GM12873 (cell line): ENCODE measurements around the gene SLC26A5.

ENCODE experiments used
- CTCF ChIP-seq: IDR thresholded peaks from 2 replicates; pipeline ENCODE4 v1.5.1; 2012; ENCODE audit warnings: low read depth, mild to moderate bottlenecking, moderate library complexity, low read length, control low read depth; ENCODE audit not compliant: insufficient read depth; ENCODE audit errors: missing control alignments

Gene SLC26A5

DNA sequence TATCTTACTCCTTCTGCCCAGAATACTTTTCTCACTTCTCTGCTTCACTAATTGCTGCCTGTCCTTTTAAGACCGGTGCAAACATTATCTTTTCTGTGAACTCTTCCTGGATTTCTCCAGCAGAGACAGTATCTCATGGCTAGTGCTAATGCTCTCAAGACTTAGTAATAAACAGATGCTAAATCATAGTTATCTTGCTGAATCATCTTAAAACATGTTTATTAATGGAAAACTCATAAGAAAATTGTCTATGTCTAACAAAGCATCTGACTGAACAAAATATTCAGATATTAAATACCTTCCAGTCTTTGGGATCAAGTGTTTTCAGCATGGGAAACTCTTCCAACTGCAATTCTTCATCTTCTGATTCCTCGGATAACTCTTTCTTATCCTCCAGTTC lies 104.5 kb downstream of the SLC26A5 start:
- no peak for TF ChIP-seq CTCF

GRCh38 chr7:103338864-103339263 lies 107.1 kb downstream of the SLC26A5 start:
- no peak for TF ChIP-seq CTCF

- no peak for TF ChIP-seq CTCF
These were observed 109.2 kb downstream of the SLC26A5 start for GRCh38 chr7:103336761-103337160.

DNA sequence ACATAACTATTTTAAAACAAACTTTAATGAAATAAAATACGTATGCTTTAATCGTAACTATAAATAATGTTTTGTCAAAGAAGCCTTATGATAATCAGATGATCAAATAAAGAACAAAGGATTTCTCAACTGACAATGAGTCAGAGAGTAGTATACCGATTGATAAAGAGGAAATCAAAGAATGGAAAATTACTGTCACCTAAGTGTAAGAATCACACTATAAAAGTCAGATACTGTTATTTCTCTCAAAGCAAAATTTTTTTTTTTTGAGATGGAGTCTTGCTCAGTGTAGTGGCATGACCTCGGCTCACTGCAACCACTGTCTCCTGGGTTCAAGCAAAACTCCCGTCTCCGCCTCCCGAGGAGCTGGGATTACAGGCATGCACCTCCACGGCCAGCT lies 120.3 kb downstream of the SLC26A5 start:
- TF ChIP-seq CTCF, result no peak
